IPS-NIHi7 (cell line): ENCODE results near the gene RRP9.

Source experiments
- DNase-seq: peaks from one replicate; pipeline ENCODE4 v3.0.0; 2012; ENCODE audit warnings: mixed read lengths; ENCODE audit errors: extremely low spot score

The RRP9 gene

DNA sequence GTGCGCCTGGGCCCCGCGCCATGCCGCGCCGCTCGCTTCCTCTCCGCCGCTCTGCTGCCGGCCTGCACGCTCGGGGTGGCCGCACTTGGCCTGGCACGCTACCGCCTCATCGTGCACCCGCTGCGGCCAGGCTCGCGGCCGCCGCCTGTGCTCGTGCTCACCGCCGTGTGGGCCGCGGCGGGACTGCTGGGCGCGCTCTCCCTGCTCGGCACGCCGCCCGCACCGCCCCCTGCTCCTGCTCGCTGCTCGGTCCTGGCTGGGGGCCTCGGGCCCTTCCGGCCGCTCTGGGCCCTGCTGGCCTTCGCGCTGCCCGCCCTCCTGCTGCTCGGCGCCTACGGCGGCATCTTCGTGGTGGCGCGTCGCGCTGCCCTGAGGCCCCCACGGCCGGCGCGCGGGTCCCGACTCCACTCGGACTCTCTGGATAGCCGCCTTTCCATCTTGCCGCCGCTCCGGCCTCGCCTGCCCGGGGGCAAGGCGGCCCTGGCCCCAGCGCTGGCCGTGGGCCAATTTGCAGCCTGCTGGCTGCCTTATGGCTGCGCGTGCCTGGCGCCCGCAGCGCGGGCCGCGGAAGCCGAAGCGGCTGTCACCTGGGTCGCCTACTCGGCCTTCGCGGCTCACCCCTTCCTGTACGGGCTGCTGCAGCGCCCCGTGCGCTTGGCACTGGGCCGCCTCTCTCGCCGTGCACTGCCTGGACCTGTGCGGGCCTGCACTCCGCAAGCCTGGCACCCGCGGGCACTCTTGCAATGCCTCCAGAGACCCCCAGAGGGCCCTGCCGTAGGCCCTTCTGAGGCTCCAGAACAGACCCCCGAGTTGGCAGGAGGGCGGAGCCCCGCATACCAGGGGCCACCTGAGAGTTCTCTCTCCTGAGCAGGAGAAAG is 14.4 kb upstream of the RRP9 start:
- DNase-seq, result peak; percentile 82

DNA sequence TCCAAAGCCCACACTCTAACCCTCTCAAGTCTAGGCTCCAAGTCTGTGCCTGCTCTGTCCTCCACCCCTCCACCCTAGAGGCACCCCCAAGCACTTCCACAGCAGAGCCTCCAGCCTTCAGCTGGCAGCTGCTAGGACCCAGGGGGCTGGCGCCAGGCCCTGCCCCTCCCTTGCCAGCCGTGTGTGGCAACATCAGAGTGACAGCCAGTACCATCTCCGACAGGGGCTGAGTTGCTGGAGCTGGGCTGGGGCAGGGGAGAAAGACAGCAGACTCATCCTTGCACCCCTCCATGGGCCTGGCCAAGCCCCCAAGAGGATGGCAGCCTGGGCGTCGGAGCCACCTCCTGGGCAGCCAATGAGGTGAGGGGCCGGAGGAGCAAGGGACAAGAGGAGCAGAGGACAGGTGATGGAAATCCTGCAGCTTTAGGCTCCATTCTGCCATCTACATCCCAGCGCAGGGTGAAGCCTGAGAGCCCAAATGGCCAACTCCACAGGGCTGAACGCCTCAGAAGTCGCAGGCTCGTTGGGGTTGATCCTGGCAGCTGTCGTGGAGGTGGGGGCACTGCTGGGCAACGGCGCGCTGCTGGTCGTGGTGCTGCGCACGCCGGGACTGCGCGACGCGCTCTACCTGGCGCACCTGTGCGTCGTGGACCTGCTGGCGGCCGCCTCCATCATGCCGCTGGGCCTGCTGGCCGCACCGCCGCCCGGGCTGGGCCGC is 13.6 kb upstream of the RRP9 start, which contains the start of gene GPR62:
GPR62 (plus strand) TSS at position 207 of the 718 bp plus-strand sequence; CDS start at position 479, 272 bp downstream.
- DNase-seq, result peak; percentile 31

DNA sequence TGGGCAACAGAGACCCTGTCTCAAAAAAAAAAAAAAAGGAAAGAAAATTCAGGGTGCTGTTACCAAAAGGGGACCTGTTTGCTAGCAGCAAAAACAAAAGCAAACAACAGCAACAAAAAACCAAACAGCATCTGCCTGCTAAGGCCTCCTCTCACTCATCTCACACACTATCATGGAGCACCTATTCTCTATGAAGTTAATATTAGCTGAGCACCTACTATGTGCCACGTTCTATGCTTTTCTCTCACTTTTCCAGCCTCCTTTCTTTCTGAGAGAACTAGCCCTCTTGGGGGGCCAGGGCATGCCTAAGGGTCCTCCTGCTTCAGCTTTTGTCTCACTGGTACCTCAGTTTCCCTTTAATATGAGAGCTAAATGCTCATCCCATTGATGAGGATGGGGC is 13.0 kb upstream of the RRP9 start:
- DNase-seq, result no peak

DNA sequence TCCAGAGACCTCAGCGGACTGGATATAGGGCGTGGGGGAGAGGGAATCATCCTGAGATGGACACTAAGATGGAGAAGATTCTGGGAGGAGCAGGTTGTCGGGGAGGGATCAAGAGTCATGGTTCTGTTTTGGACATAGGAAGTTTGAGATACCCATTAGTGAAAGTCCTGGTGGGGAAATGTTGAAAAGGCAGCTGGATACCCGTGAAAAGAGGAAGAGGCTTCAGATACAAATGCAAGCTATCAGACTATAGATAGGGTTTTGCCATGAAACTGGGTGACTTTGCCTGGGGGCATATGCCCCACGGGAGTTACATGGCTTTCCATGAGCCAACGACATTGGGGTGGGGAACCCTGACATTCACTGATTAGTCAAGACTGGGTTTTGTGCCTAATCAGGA is 12.4 kb upstream of the RRP9 start:
- DNase-seq, result no peak

DNA sequence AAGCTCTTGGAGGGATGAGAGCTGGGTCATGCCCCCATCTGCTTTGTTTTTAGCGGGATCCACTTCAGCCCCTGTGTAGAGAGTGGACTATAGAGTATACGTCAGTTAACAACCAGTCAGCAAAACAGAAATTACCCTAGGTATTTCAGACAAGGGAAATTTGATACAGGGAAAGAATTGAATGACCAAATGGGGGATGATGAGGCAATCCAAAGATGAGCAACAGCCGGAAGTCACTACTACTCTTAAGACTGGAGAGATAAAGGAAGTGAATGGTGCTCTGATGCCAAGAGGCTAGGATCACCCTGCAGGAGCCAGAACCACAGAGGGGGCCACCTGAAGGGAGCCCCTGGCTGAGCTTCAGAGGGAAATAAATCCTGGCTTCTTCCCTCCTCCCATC is 11.7 kb upstream of the RRP9 start:
- DNase-seq, result no peak

DNA sequence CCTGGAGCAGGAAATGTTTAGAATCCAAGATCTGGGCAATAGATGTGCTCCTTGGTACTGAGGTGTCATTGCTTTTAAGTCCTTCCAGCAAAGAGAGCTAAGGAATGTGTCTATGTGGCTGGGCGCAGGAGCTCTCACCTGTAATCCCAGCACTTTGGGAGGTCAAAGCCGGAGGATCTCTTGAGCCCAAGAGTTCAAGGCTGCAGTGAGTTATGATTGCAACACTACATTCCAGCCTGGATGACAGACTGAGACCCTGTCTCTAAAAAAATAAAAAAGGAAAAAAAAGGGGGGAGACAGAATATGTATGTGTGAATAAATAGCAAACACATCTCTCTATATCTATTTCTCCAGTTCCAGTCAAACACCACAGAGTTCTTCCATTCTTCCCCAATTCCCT is 9.2 kb upstream of the RRP9 start:
- no peak for DNase-seq

DNA sequence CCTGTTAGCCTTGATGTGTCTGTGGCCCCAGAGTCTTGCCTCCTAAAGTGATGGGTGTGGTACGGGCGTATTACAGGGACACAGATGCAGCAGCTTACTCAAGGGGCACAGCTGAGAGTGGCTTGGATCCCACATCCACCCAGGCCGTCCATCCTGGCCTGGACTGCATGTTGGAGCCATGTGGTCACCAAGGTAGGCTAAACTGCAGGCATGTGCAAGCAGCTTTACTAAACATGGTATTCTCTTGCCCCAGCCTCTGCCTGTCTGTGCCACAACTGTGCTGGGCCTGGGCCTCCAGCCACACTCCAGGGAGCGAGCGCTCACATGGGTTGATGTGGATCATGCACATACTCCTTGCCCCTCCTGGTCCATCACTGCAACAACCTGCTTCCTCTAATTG is 7.4 kb upstream of the RRP9 start:
- DNase-seq, result no peak

DNA sequence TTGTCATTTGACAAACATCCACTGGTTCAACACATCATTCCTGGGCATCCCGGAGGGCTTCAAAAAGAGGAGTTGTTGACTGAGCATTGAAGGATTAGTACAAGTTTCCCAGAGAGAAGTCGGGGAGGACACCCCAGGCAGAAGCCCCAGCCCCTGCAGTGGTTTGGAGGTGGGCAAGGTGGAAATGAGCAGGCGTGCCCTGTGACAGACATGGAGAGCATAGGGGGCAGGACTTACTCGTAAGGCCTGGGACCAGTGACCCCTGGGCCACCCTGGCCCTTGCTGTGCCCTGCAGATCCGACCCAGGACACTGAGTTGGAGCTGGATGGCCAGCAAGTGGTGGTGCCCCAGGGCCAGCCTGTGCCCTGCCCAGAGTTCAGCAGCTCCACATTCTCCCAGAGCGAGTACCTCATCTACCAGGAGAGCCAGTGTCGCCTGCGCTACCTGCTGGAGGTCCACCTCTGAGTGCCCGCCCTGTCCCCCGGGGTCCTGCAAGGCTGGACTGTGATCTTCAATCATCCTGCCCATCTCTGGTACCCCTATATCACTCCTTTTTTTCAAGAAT is 6.4 kb upstream of the RRP9 start:
- DNase-seq, result no peak

DNA sequence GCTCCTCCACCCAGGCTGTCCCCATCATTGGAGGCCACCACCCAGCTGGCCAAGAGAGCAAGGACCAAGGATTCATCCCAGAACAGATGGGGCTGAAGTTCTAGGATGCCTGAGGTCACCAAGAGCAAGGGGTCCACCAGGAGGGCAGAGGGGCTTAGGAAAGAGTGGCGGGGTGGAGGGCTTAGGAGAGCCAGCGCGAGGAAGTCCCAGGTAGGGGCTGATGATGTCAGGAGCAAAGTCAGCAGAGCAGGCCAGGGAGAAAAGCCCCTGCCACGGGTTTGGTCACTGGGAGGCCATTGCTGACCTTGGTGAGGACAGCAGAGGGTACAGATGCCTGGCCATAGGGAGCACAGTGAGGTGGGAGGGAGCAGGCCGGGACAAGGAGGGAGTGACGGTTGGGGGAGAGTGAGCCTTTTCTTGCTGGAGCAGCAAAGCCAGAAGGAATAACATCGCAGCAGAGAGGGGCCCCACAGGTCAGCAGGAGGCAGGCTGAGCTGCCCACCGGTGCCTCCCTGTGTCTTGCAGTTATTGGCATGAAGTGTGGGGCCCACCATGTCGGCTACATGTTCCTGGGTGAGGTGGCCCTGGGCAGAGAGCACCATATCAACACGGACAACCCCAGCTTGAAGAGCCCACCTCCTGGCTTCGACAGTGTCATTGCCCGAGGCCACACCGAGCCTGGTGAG is 5.7 kb upstream of the RRP9 start:
- no peak for DNase-seq

DNA sequence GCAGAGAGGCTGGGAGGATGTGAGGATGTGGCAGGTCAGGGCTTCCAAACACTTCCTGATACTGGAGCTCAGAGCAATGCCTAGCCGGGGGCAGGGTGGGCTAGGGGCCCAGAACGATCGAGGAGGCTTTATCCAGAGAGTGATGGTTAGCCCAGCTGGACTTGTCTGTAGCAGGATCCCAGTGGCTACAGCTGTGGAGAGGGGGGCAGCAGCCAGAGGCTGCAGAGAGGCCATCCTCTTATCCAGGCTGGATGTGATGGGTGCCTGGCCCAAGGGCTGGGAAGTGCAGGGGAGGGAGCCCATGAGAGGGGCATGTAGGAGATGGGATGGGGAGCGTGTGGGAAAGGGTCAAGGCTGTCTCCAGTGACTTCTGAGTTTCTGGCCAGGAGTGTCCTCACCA is 5.1 kb upstream of the RRP9 start:
- no peak for DNase-seq

DNA sequence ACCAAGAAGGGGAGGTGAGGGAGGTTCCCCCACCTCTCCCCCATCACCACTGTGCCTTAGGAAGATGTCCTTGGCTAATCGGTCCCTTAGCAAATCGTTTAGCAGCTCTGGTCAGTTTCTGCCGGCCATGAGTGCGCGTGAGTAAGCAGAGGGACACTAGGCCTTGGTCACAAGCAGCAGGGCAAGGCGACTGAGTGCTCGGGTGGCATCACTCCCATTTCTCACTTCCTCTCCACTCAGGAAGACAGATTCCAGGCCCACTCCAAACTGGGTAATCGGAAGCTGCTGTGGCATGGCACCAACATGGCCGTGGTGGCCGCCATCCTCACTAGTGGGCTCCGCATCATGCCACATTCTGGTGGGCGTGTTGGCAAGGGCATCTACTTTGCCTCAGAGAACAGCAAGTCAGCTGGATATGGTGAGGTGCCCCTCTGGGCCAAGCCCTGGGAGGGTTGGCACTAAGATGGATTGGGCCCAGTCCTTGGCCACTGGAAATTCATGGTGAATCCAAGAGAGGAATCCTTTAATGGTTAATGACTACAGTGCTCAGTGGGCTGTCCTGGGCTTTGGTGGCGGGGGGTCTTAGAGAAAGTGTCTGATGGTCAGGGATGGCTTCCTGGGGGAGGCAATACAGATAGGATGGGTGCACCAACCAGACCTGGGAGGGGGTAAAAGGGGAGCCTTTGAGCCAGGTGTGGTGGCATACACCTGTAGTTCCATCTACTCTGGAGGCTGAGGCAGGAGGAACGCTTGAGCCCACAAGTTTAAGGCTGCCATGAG is 4.4 kb upstream of the RRP9 start:
- no peak for DNase-seq

DNA sequence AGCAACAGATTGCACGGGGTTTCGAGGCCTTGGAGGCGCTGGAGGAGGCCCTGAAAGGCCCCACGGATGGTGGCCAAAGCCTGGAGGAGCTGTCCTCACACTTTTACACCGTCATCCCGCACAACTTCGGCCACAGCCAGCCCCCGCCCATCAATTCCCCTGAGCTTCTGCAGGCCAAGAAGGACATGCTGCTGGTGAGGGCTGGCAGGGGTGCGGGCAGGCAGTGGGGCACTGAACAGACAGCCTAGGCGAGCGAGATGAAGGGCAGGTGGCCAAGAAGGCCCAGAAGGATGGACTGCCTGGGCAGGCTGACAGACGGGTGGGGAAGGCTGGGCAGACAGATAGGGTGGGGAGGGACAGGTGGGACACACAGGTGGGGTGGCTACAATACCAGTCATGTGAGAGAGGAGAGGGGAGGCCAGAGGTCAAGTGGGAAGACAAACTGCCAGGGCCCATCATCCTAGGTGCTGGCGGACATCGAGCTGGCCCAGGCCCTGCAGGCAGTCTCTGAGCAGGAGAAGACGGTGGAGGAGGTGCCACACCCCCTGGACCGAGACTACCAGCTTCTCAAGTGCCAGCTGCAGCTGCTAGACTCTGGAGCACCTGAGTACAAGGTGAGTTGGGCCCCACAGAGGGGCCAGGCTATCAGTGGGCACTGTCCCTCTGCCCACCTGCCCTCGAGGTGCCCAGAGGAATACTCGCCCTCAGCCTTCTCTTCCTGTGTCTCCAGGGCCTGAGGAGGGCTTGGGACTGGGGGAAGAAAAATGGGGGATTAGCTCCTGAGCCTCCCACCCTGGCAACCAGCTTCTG is 3.5 kb upstream of the RRP9 start:
- DNase-seq, result no peak

DNA sequence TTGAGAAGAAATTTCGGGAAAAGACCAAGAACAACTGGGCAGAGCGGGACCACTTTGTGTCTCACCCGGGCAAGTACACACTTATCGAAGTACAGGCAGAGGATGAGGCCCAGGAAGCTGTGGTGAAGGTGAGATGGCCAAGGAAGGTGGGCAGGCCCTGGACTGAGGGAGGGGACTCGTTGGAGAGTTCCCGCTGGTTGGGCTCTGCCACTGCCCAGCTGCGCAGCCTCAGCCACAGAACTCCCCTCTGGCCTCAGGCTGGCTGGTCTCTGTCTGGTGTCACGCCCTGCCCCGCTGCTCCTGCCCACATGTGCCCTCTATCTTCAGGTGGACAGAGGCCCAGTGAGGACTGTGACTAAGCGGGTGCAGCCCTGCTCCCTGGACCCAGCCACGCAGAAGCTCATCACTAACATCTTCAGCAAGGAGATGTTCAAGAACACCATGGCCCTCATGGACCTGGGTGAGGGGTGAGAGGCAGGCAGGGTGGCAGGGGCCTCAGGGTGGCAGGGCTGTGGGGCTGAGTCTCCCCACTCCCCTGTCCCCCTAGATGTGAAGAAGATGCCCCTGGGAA is 2.8 kb upstream of the RRP9 start:
- DNase-seq, result no peak

DNA sequence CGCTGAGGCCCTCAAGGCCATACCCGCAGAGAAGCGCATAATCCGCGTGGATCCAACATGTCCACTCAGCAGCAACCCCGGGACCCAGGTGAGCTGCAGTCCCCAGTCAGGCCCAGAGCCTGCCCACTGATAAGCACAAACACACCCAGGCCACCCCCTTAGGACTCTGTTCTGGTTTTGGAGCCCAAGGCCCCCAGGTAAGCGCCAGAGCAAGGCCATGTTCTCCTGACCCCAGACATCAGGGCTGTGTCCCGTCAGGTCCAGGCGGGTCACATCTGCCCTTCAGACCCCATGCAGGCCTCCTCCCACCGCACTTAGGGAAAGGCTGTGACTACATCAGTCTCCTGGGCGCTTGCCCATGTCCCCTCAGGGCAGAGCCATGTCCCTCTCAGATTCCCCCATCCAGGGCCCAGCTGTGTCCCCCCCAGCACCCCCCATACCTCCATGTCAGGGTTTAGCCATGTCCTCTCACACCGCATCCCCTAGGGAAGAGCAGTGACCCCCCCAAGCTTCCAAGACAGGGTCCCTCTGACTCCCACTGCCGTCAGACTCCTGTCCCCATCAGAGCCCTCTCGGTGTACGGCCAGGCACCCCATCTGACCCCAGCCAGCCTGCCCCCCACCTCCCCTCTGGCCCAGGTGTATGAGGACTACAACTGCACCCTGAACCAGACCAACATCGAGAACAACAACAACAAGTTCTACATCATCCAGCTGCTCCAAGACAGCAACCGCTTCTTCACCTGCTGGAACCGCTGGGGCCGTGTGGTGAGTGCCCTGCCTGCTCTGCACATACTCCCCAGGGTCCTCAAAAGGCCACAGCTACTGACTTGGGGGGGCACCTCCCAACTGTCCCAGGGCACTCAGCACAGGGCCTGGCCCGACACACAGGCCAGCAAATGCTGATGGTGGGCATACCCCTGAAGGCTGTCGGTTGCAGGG is 2.0 kb upstream of the RRP9 start:
- no peak for DNase-seq

DNA sequence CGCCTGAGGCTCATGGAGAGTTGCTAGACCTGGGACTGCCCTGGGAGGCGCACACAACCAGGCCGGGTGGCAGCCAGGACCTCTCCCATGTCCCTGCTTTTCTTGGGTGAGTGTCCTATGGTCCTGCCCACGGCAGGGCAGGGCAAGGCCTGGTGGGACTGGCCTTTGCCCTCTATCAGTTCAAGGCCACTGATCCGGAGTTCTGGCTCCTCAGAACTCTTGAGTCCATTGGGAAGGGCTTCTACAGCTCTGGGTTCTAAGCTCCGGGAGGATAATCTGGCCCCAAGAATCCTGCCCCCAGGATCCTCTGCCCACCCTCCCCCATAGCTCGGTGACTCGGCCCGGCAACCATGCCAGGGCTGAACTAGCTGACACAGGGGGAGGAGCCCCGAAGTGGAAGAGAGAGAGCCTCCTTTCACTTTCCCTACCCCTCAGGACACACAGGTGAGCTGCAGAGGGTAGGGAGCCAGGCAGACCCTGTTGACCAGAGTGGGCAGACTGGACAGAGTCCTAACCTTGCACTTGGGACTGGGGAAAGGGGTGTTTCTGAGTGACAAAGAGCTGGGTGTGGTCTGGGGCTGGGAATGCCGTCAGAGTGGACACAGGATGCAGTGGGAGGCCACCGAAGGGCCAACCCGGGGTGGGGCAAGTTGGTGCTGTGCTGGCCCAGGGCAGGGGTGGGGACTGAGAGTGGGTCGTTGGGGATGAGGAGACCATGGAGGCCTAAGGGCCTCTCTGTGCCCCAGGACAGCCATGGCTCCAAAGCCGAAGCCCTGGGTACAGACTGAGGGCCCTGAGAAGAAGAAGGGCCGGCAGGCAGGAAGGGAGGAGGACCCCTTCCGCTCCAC is 1.1 kb upstream of the RRP9 start:
- peak; percentile 35 for DNase-seq

DNA sequence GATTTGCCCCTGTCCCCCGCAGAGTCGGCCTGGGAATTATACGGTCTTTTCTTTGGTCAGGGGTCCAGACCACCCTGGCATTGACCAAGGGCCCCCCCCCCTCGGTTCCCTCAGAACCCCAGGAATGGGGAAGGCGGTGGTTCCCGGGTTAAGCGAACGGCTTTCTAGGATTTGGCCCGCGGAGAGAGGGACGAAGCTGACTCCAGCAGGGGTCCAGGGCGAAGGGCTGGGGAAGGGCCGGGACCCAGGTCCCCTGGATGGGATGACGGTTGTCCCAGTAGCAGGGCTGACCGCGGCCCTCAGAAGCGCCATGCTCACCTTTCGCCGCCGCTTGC is 274 bp downstream of the RRP9 start:
- DNase-seq, result no peak

DNA sequence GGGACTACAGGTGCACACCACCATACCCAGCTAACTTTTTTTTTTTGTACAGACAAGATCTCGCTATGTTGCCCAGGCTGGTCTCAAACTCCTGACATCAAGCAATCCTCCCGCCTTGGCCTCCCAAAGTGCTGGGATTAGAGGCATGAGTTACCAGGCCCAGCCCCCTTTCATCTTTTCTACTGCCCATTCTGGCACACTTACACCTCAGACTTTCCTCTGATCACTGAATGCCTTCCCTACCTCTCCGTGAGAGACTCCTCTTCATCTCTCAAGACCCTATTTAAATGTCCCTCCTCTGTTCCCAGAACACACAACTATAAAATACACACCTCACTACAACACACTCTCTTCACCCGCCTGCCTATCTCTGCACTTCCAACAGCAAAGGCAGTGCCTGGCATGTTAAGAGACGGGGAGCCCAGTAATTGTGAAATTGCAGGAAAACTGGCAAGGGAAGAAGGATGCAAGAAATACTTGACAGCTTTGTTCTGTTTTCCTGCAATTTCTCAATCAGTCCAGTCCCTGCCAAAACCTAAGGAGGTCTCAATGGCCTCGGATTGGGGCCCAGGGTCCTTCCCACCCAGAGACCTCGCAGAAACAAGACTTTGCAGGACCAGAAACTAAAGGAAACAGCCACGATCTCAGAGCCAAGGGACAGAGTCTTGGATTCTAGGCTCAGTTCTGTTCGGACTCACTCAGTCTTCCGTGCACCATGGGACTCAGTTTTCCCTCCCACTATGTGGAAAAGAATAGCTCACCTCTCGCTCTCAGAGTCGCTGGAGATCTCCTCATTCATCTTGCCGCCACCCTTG is 849 bp downstream of the RRP9 start:
- DNase-seq, result no peak
